Measurements from ENCODE around the gene GSTA4. TPM values are rescaled to one million over a fixed set of nuclear protein-coding genes. Genes with fewer than 3 reads are reported as not detected.

Gene GSTA4
- total and polyA plus RNA-seq, 4 donors, result 7.9 to 22.7 (median 16.8) TPM

DNA sequence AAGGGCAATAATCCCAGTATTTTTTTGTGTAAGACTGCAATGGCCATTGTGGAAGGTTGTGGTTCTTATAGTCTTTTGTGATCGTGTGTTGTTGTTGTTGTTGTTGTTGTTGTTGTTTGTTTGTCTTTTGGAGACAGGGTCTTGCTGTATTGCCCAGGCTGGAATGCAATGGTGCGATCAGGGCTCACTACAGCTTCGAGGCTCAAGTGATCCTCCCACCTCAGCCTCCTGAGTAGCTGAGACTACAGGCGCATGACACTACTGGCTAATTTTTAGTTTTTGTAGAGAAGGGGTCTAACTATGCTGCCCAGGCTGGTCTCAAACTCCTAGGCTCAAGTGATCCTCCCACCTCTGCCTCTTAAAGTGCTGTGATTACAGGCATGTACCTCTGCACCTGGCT lies 3.5 kb upstream of the GSTA4 start:
- no peak for TF ChIP-seq FOXA1 (IDR thresholded peaks at IDR 0.05)
- no peak for TF ChIP-seq HNF4A (conservative IDR thresholded peaks at IDR 0.05)
- no peak for TF ChIP-seq JUND (IDR thresholded peaks at IDR 0.05)
- TF ChIP-seq EGR1 (IDR thresholded peaks at IDR 0.05; ENCODE audit: low read depth in 2 of 2), result no peak
- TF ChIP-seq YY1 (IDR thresholded peaks at IDR 0.05), result no peak
- TF ChIP-seq HNF4G (IDR thresholded peaks at IDR 0.05), result no peak
- TF ChIP-seq, protein P1, sequence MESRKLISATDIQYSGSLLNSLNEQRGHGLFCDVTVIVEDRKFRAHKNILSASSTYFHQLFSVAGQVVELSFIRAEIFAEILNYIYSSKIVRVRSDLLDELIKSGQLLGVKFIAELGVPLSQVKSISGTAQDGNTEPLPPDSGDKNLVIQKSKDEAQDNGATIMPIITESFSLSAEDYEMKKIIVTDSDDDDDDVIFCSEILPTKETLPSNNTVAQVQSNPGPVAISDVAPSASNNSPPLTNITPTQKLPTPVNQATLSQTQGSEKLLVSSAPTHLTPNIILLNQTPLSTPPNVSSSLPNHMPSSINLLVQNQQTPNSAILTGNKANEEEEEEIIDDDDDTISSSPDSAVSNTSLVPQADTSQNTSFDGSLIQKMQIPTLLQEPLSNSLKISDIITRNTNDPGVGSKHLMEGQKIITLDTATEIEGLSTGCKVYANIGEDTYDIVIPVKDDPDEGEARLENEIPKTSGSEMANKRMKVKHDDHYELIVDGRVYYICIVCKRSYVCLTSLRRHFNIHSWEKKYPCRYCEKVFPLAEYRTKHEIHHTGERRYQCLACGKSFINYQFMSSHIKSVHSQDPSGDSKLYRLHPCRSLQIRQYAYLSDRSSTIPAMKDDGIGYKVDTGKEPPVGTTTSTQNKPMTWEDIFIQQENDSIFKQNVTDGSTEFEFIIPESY (IDR thresholded peaks at IDR 0.05), result no peak
- TF ChIP-seq SP1 (IDR thresholded peaks at IDR 0.05), result no peak
- TF ChIP-seq RAD21 (IDR thresholded peaks at IDR 0.05), result no peak
- TF ChIP-seq, protein P2, sequence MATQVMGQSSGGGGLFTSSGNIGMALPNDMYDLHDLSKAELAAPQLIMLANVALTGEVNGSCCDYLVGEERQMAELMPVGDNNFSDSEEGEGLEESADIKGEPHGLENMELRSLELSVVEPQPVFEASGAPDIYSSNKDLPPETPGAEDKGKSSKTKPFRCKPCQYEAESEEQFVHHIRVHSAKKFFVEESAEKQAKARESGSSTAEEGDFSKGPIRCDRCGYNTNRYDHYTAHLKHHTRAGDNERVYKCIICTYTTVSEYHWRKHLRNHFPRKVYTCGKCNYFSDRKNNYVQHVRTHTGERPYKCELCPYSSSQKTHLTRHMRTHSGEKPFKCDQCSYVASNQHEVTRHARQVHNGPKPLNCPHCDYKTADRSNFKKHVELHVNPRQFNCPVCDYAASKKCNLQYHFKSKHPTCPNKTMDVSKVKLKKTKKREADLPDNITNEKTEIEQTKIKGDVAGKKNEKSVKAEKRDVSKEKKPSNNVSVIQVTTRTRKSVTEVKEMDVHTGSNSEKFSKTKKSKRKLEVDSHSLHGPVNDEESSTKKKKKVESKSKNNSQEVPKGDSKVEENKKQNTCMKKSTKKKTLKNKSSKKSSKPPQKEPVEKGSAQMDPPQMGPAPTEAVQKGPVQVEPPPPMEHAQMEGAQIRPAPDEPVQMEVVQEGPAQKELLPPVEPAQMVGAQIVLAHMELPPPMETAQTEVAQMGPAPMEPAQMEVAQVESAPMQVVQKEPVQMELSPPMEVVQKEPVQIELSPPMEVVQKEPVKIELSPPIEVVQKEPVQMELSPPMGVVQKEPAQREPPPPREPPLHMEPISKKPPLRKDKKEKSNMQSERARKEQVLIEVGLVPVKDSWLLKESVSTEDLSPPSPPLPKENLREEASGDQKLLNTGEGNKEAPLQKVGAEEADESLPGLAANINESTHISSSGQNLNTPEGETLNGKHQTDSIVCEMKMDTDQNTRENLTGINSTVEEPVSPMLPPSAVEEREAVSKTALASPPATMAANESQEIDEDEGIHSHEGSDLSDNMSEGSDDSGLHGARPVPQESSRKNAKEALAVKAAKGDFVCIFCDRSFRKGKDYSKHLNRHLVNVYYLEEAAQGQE (IDR thresholded peaks at IDR 0.05), result no peak
- TF ChIP-seq GABPA (IDR thresholded peaks at IDR 0.05 in 1 of 2, conservative IDR thresholded peaks at IDR 0.05 in 1 of 2), result no peak
- no peak for TF ChIP-seq NR2F2 (IDR thresholded peaks at IDR 0.05)
- no peak for TF ChIP-seq TAF1 (conservative IDR thresholded peaks at IDR 0.05)
- no peak for TF ChIP-seq RXRA (IDR thresholded peaks at IDR 0.05)
- TF ChIP-seq CTCF (IDR thresholded peaks at IDR 0.05; ENCODE audit: low read depth, low read length, missing input control), result no peak
- no peak for TF ChIP-seq FOXA2 (IDR thresholded peaks at IDR 0.05)
- no peak for TF ChIP-seq ATF3 (IDR thresholded peaks at IDR 0.05)
- Histone ChIP-seq H3K4me1 (ENCODE audit: control insufficient read depth in 4 of 4, insufficient read depth in 4 of 4, low read length in 3 of 4) (peaks cover 0 to 18% (median 9%) of the 10 kb centered on the region in 4 donors), H3K9ac (ENCODE audit: low read depth in 1 of 2, low read length in 2 of 2) (no peak overlapping the region), H3K27ac (ENCODE audit: low read depth in 1 of 2, low read length in 2 of 2) (no peak overlapping the region), H3K36me3 (ENCODE audit: control insufficient read depth in 4 of 4, insufficient read depth in 3 of 4, low read depth in 1 of 4, low read length in 3 of 4) (peaks cover 0 to 11% (median 4%) of the 10 kb centered on the region in 4 donors), H3K4me3 (ENCODE audit: low read depth in 1 of 3, low read length in 3 of 3) (no peak overlapping the region), H3K9me3 (ENCODE audit: control insufficient read depth in 4 of 4, low read length in 3 of 4) (no peaks in the 10 kb centered on the region), H3K27me3 (ENCODE audit: control insufficient read depth in 4 of 4, insufficient read depth in 4 of 4, low read length in 3 of 4) (no peaks in the 10 kb centered on the region)
- DNase-seq (ENCODE audit: low spot score), result no peak
- 96% methylated on average over 4 of the region's 4 CpGs for WGBS
